ENCODE results near the gene SH3PXD2A. TPM values are rescaled to one million over a fixed set of nuclear protein-coding genes. Genes with fewer than 3 reads are reported as not detected.
"Not testable (repeated sequence)": the region's sequence is repeated elsewhere in the genome, so short reads cannot be mapped to it uniquely, and the experiment has no call there.

Gene SH3PXD2A
- polyA plus RNA-seq, 4 donors: 2.2 to 28.3 (median 8.7) TPM

DNA sequence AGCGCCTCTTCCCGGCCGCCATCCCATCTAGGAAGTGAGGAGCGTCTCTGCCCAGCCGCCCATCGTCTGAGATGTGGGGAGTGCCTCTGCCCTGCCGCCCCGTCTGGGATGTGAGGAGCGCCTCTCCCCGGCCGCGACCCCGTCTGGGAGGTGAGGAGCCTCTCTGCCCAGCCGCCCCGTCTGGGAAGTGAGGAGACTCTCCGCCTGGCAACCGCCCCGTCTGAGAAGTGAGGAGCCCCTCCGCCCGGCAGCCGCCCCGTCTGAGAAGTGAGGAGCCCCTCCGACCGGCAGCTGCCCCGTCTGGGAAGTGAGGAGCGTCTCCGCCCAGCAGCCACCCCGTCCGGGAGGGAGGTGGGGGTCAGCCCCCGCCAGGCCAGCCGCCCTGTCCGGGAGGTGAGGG lies 248.3 kb downstream of the SH3PXD2A start:
- peaks cover 0 to 74% (median 2%) of the 10 kb centered on the region in 3 donors for H3K36me3 ChIP-seq (ENCODE audit: control insufficient read depth in 3 of 3, insufficient read depth in 2 of 3, low read depth in 1 of 3, low read length in 3 of 3)
- H3K4me1 ChIP-seq (ENCODE audit: control insufficient read depth in 3 of 3, insufficient read depth in 2 of 3, low read depth in 1 of 3, low read length in 2 of 3); H3K27me3 ChIP-seq (ENCODE audit: control insufficient read depth in 3 of 3, insufficient read depth in 3 of 3, low read length in 3 of 3); H3K9me3 ChIP-seq (ENCODE audit: control insufficient read depth in 2 of 2, insufficient read depth in 1 of 2, low read depth in 1 of 2, low read length in 1 of 2); H3K27ac ChIP-seq (ENCODE audit: low read depth in 1 of 3, low read length in 2 of 3); DNase-seq; FAIRE-seq; H3K4me3 ChIP-seq (ENCODE audit: low read depth in 1 of 3, low read length in 3 of 3): not testable (repeated sequence)
- 94 to 97% (median 97%) methylated on average over 13 to 28 of the region's 32 CpGs for WGBS, 3 donors

DNA sequence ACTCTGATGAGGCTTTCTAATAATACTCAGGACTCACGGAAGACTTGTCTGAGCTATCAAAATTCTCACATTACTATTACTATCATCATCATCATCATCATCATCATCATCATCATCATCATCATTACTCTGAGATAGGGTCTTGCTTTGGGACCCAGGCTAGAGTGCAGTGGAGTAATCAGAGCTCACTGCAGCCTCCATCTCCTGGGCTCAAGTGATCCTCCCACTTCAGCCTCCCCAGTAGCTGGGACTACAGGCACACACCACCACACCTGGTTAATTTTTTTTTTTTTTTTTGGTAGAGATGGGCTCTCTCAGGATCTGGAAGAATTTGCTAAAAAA lies 249.3 kb downstream of the SH3PXD2A start:
- DNase-seq; H3K9me3 ChIP-seq (ENCODE audit: control insufficient read depth in 2 of 2, insufficient read depth in 1 of 2, low read depth in 1 of 2, low read length in 1 of 2); H3K4me3 ChIP-seq (ENCODE audit: low read depth in 1 of 3, low read length in 3 of 3); FAIRE-seq; H3K27me3 ChIP-seq (ENCODE audit: control insufficient read depth in 3 of 3, insufficient read depth in 3 of 3, low read length in 3 of 3); H3K4me1 ChIP-seq (ENCODE audit: control insufficient read depth in 3 of 3, insufficient read depth in 2 of 3, low read depth in 1 of 3, low read length in 2 of 3); H3K27ac ChIP-seq (ENCODE audit: low read depth in 1 of 3, low read length in 2 of 3): not testable (repeated sequence)
- 86 to 100% (median 88%) methylated on average over 1 of the region's 1 CpG for WGBS, 3 donors
- peaks cover 0 to 77% (median 2%) of the 10 kb centered on the region in 3 donors for H3K36me3 ChIP-seq (ENCODE audit: control insufficient read depth in 3 of 3, insufficient read depth in 2 of 3, low read depth in 1 of 3, low read length in 3 of 3)

DNA sequence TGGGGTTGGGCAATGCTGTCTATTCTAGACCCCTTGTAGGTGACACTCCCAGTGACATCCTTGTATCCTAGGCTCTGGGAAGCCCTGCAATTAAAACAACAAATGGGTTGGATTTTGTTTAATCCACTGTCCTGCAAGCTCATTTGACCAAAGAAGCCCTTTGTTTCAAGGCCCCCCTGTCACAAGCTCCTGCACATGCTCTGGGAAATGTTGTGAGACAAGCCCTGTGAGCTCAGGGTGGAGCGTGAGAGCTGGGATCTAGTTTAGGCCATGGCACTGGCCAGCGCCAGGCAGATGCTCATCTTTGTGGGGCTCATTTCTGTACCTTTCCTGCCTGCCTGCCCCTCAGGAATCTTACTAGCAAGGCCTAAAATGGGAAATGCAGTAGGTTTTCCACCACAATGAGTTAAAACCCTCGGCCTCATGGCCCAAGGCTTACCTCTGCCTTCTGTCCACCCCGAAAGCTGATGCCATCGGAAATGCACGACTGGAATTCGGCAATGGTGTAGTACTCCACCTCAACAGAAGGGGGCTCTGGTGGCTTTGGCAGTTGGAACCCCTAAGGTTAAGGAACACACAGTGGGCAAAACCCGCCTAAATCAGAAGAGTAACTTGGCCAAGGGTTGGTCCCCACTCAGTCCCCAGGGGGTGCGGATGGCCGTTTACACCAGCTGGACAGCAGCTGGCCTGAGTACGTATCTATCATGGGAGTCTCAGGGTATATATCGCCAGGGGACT lies 249.8 kb downstream of the SH3PXD2A start:
- no peak overlapping the region for H3K27ac ChIP-seq (ENCODE audit: low read depth in 1 of 3, low read length in 2 of 3)
- 71 to 93% (median 86%) methylated on average over 12 of the region's 12 CpGs for WGBS, 3 donors
- no peaks in the 10 kb centered on the region for H3K27me3 ChIP-seq (ENCODE audit: control insufficient read depth in 3 of 3, insufficient read depth in 3 of 3, low read length in 3 of 3)
- FAIRE-seq (no peak), DNase-seq (peak in 1 of 2 donors; percentile 28)
- peaks cover 0 to 78% (median 2%) of the 10 kb centered on the region in 3 donors for H3K36me3 ChIP-seq (ENCODE audit: control insufficient read depth in 3 of 3, insufficient read depth in 2 of 3, low read depth in 1 of 3, low read length in 3 of 3)
- no peaks in the 10 kb centered on the region for H3K4me1 ChIP-seq (ENCODE audit: control insufficient read depth in 3 of 3, insufficient read depth in 2 of 3, low read depth in 1 of 3, low read length in 2 of 3)
- H3K4me3 ChIP-seq (ENCODE audit: low read depth in 1 of 3, low read length in 3 of 3): no peak overlapping the region
- H3K9me3 ChIP-seq (ENCODE audit: control insufficient read depth in 2 of 2, insufficient read depth in 1 of 2, low read depth in 1 of 2, low read length in 1 of 2): no peaks in the 10 kb centered on the region

- Histone ChIP-seq H3K4me1 (ENCODE audit: control insufficient read depth in 3 of 3, insufficient read depth in 2 of 3, low read depth in 1 of 3, low read length in 2 of 3) (peaks cover 0 to 8% (median 0%) of the 10 kb centered on the region in 3 donors), H3K27ac (ENCODE audit: low read depth in 1 of 3, low read length in 2 of 3) (no peak overlapping the region), H3K9me3 (ENCODE audit: control insufficient read depth in 2 of 2, insufficient read depth in 1 of 2, low read depth in 1 of 2, low read length in 1 of 2) (no peaks in the 10 kb centered on the region), H3K36me3 (ENCODE audit: control insufficient read depth in 3 of 3, insufficient read depth in 2 of 3, low read depth in 1 of 3, low read length in 3 of 3) (peaks cover 0 to 75% (median 2%) of the 10 kb centered on the region in 3 donors), H3K27me3 (ENCODE audit: control insufficient read depth in 3 of 3, insufficient read depth in 3 of 3, low read length in 3 of 3) (no peaks in the 10 kb centered on the region), H3K4me3 (ENCODE audit: low read depth in 1 of 3, low read length in 3 of 3) (no peak overlapping the region)
- DNase-seq (no peak), FAIRE-seq (no peak)
- 95 to 97% (median 95%) methylated on average over 22 to 23 of the region's 23 CpGs for WGBS, 3 donors
Measured at GRCh38 chr10:103603382-103603781, 252.0 kb downstream of the SH3PXD2A start.

- Histone ChIP-seq H3K4me1 (ENCODE audit: control insufficient read depth in 3 of 3, insufficient read depth in 2 of 3, low read depth in 1 of 3, low read length in 2 of 3) (peaks cover 0 to 8% (median 0%) of the 10 kb centered on the region in 3 donors), H3K27me3 (ENCODE audit: control insufficient read depth in 3 of 3, insufficient read depth in 3 of 3, low read length in 3 of 3) (no peaks in the 10 kb centered on the region), H3K9me3 (ENCODE audit: control insufficient read depth in 2 of 2, insufficient read depth in 1 of 2, low read depth in 1 of 2, low read length in 1 of 2) (no peaks in the 10 kb centered on the region), H3K27ac (ENCODE audit: low read depth in 1 of 3, low read length in 2 of 3) (no peak overlapping the region), H3K36me3 (ENCODE audit: control insufficient read depth in 3 of 3, insufficient read depth in 2 of 3, low read depth in 1 of 3, low read length in 3 of 3) (peaks cover 0 to 76% (median 2%) of the 10 kb centered on the region in 3 donors), H3K4me3 (ENCODE audit: low read depth in 1 of 3, low read length in 3 of 3) (no peak overlapping the region)
- 91 to 96% (median 91%) methylated on average over 16 of the region's 16 CpGs for WGBS, 3 donors
- DNase-seq: no peak
- FAIRE-seq: no peak
Measured at GRCh38 chr10:103602852-103603155, 252.6 kb downstream of the SH3PXD2A start.

DNA sequence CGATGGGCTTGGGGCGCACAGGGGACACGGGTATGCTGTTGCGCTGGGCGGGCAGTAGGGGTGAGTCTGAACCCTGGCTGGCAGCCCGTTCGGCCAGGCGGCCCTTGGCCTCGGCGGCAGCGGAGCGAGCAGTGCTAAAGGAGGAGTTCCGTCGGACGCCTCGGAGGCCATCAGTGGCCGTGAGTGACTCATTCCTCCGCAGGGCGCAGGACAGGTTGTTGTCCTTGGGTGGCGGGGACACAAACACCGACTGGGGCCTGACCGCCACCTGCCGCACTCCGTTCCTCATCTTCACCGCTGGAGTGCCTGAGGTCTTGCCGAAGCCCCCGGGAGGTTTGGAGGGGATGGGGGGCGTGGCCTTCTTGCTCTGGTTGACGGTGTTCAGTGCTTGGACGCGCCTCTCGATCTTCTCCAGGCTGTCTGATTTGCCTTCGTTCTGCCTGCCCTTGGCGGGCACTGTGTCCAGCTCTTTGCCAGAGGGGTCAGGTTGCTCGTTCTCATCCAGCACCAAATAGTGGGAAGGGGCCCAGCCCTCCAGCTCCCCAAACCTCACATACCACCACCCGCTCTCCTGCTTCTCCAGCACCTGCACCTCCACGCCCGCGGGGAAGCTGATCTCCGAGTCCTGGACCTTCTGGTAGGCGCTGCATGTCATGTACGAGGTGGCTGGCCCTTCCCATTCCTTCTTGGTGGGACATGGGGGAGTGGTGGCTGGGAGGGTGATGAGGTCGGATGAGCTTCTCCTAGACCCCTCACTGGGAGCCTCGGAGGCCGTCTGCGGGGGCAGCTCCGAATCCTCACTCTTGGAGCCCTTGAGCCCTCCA lies 253.1 kb downstream of the SH3PXD2A start:
- WGBS, 3 donors: 91 to 94% (median 92%) methylated on average over 44 to 47 of the region's 47 CpGs
- no peak overlapping the region for H3K27ac ChIP-seq (ENCODE audit: low read depth in 1 of 3, low read length in 2 of 3)
- peaks cover 0 to 79% (median 2%) of the 10 kb centered on the region in 3 donors for H3K36me3 ChIP-seq (ENCODE audit: control insufficient read depth in 3 of 3, insufficient read depth in 2 of 3, low read depth in 1 of 3, low read length in 3 of 3)
- H3K4me1 ChIP-seq (ENCODE audit: control insufficient read depth in 3 of 3, insufficient read depth in 2 of 3, low read depth in 1 of 3, low read length in 2 of 3): peaks cover 0 to 8% (median 0%) of the 10 kb centered on the region in 3 donors
- H3K27me3 ChIP-seq (ENCODE audit: control insufficient read depth in 3 of 3, insufficient read depth in 3 of 3, low read length in 3 of 3): no peaks in the 10 kb centered on the region
- no peak for DNase-seq
- no peaks in the 10 kb centered on the region for H3K9me3 ChIP-seq (ENCODE audit: control insufficient read depth in 2 of 2, insufficient read depth in 1 of 2, low read depth in 1 of 2, low read length in 1 of 2)
- no peak overlapping the region for H3K4me3 ChIP-seq (ENCODE audit: low read depth in 1 of 3, low read length in 3 of 3)
- no peak for FAIRE-seq

DNA sequence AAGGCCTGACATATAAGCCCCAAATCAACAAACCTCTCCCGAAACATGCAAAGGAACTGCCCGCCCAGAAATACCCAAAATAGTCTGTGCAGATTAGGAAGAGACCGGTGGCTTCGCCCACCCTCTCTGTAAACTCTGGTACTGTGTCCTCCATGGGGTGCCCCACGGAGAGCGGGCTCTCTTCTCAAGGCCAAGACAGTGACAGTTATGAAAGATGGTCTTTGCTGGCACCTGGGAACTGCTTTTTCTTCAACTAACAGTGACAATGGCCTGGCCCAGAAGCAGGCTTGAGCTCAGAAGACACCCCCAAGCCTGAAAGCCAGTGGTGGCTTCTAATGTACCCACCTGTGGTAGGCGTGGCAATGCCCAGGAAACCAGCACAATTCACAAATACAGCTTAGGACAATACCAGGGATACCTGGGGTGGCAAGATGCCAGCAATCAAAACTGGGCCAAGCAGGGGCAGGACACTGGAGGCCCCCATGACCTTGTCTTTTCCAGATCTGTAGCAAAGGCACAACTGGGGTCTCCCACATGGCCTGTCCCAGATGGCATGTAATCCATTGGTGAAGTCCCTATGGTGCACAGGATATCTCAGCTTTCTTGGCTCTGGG lies 254.3 kb downstream of the SH3PXD2A start:
- 70 to 91% (median 81%) methylated on average over 7 of the region's 7 CpGs for WGBS, 3 donors
- peaks cover 0 to 83% (median 2%) of the 10 kb centered on the region in 3 donors for H3K36me3 ChIP-seq (ENCODE audit: control insufficient read depth in 3 of 3, insufficient read depth in 2 of 3, low read depth in 1 of 3, low read length in 3 of 3)
- DNase-seq: no peak
- FAIRE-seq: no peak
- no peaks in the 10 kb centered on the region for H3K27me3 ChIP-seq (ENCODE audit: control insufficient read depth in 3 of 3, insufficient read depth in 3 of 3, low read length in 3 of 3)
- no peak overlapping the region for H3K4me3 ChIP-seq (ENCODE audit: low read depth in 1 of 3, low read length in 3 of 3)
- H3K27ac ChIP-seq (ENCODE audit: low read depth in 1 of 3, low read length in 2 of 3): peak overlapping the region in 1 of 3 donors; percentile 45
- no peaks in the 10 kb centered on the region for H3K9me3 ChIP-seq (ENCODE audit: control insufficient read depth in 2 of 2, insufficient read depth in 1 of 2, low read depth in 1 of 2, low read length in 1 of 2)
- peaks cover 0 to 8% (median 0%) of the 10 kb centered on the region in 3 donors for H3K4me1 ChIP-seq (ENCODE audit: control insufficient read depth in 3 of 3, insufficient read depth in 2 of 3, low read depth in 1 of 3, low read length in 2 of 3)

- no peak overlapping the region for H3K4me3 ChIP-seq (ENCODE audit: low read depth in 1 of 3, low read length in 3 of 3)
- H3K27ac ChIP-seq (ENCODE audit: low read depth in 1 of 3, low read length in 2 of 3): peak overlapping the region in 2 of 3 donors; percentile 22 to 42
- H3K4me1 ChIP-seq (ENCODE audit: control insufficient read depth in 3 of 3, insufficient read depth in 2 of 3, low read depth in 1 of 3, low read length in 2 of 3): peaks cover 0 to 8% (median 0%) of the 10 kb centered on the region in 3 donors
- WGBS, 3 donors: 79 to 90% (median 88%) methylated on average over 6 of the region's 6 CpGs
- DNase-seq (no peak), FAIRE-seq (no peak)
- H3K9me3 ChIP-seq (ENCODE audit: control insufficient read depth in 2 of 2, insufficient read depth in 1 of 2, low read depth in 1 of 2, low read length in 1 of 2): no peaks in the 10 kb centered on the region
- H3K36me3 ChIP-seq (ENCODE audit: control insufficient read depth in 3 of 3, insufficient read depth in 2 of 3, low read depth in 1 of 3, low read length in 3 of 3): peaks cover 0 to 83% (median 2%) of the 10 kb centered on the region in 3 donors
- no peaks in the 10 kb centered on the region for H3K27me3 ChIP-seq (ENCODE audit: control insufficient read depth in 3 of 3, insufficient read depth in 3 of 3, low read length in 3 of 3)
Measured at GRCh38 chr10:103600325-103600724, 255.1 kb downstream of the SH3PXD2A start.
